Astrocyte (in vitro differentiated cells and primary cell): ENCODE data around the gene TSTD2. TPM values are rescaled to one million over a fixed set of nuclear protein-coding genes. Genes with fewer than 3 reads are reported as not detected.

Source experiments
- DNase-seq: peaks from one replicate; pipeline ENCODE4 v3.0.0-alpha.2; 2010; ENCODE audit warnings: low read depth
- FAIRE-seq: peaks from 2 replicates; lab custom pipeline; 2011; peaks lifted over from hg19 to GRCh38; lab: Jason Lieb, UNC
- H2AFZ ChIP-seq: 2 replicates; pipeline ENCODE4 v1.6.0; 2012; ENCODE audit warnings: low read depth, low read length, inconsistent platforms
- H3K27ac ChIP-seq: 2 replicates; pipeline ENCODE4 v1.5.1; 2011; ENCODE audit warnings: low read depth, low read length, inconsistent platforms
- H3K27me3 ChIP-seq: 2 replicates; pipeline ENCODE4 v1.6.0; 2011; ENCODE audit warnings: low read length, inconsistent platforms; ENCODE audit not compliant: insufficient read depth
- H3K36me3 ChIP-seq: 2 replicates; pipeline ENCODE4 v1.5.1; 2011; ENCODE audit warnings: low read length, inconsistent platforms; ENCODE audit not compliant: insufficient read depth
- H3K4me1 ChIP-seq: 2 replicates; pipeline ENCODE4 v1.5.1; 2011; ENCODE audit warnings: low read length, inconsistent platforms; ENCODE audit not compliant: insufficient read depth
- H3K4me2 ChIP-seq: 2 replicates; pipeline ENCODE4 v1.6.0; 2012; ENCODE audit warnings: low read length, inconsistent platforms
- H3K4me3 ChIP-seq: 2 replicates; pipeline ENCODE4 v1.5.1; 2011; ENCODE audit warnings: low read depth, mild to moderate bottlenecking, low read length, inconsistent platforms; ENCODE audit not compliant: insufficient read depth
- H3K79me2 ChIP-seq: 2 replicates; pipeline ENCODE4 v1.6.0; 2012; ENCODE audit warnings: mild to moderate bottlenecking, low read length, inconsistent platforms; ENCODE audit not compliant: insufficient read depth
- H3K9ac ChIP-seq: 2 replicates; pipeline ENCODE4 v1.6.0; 2012; ENCODE audit warnings: mild to moderate bottlenecking, low read length, inconsistent platforms
- H3K9me3 ChIP-seq: 2 replicates; pipeline ENCODE4 v1.5.1; 2012; ENCODE audit warnings: low read depth, mild to moderate bottlenecking, low read length, inconsistent platforms; ENCODE audit not compliant: insufficient read depth
- H4K20me1 ChIP-seq: 2 replicates; pipeline ENCODE4 v1.6.0; 2012; ENCODE audit warnings: low read length, inconsistent platforms; ENCODE audit not compliant: insufficient read depth
- H3K27ac Mint-ChIP-seq: one replicate; pipeline ENCODE4 v1.8.0; 2021; ENCODE audit warnings: mild to moderate bottlenecking, mixed read lengths; ENCODE audit not compliant: unreplicated experiment
- H3K27me3 Mint-ChIP-seq: one replicate; pipeline ENCODE4 v1.8.0; 2021; ENCODE audit warnings: low read depth, mixed read lengths; ENCODE audit not compliant: unreplicated experiment
- H3K36me3 Mint-ChIP-seq: one replicate; pipeline ENCODE4 v1.8.0; 2021; ENCODE audit warnings: low read depth, mixed read lengths; ENCODE audit not compliant: unreplicated experiment
- H3K4me1 Mint-ChIP-seq: one replicate; pipeline ENCODE4 v1.8.0; 2021; ENCODE audit warnings: low read depth, mixed read lengths; ENCODE audit not compliant: unreplicated experiment
- H3K4me3 Mint-ChIP-seq: one replicate; pipeline ENCODE4 v1.8.0; 2021; ENCODE audit warnings: mild to moderate bottlenecking, moderate library complexity, mixed read lengths; ENCODE audit not compliant: unreplicated experiment
- H3K9me3 Mint-ChIP-seq: one replicate; pipeline ENCODE4 v1.8.0; 2021; ENCODE audit warnings: mild to moderate bottlenecking, mixed read lengths; ENCODE audit not compliant: unreplicated experiment
- CTCF ChIP-seq: IDR thresholded peaks from 2 replicates; pipeline ENCODE4 v1.5.1; 2011; ENCODE audit warnings: low read depth, mild to moderate bottlenecking, inconsistent platforms, low read length, moderate library complexity; ENCODE audit not compliant: insufficient read depth
- EZH2 ChIP-seq: IDR thresholded peaks from 2 replicates; pipeline ENCODE4 v1.6.1; 2012; ENCODE audit warnings: mild to moderate bottlenecking, low read length, inconsistent platforms; ENCODE audit not compliant: insufficient read depth
- total RNA-seq: library from RNA; stranded (reverse); gene quantifications from 2 replicates; pipeline ENCODE4 v1.2.1, GENCODE V29; 2021

Gene TSTD2
- total RNA-seq, 1 donor from 2014 or later: 19.4 TPM

- FAIRE-seq (no peak), DNase-seq (no peak)
- peaks cover 4% of the 10 kb centered on the region for H3K4me1 Mint-ChIP-seq
- peaks cover 5% of the 10 kb centered on the region for H3K4me1 ChIP-seq
- no peak overlapping the region for H2AFZ ChIP-seq
- H3K4me3 Mint-ChIP-seq: no peak overlapping the region
- H4K20me1 ChIP-seq: no peaks in the 10 kb centered on the region
- H3K36me3 Mint-ChIP-seq: no peaks in the 10 kb centered on the region
- no peak overlapping the region for H3K27ac ChIP-seq
- TF ChIP-seq EZH2 (no peak), CTCF (no peak)
- no peaks in the 10 kb centered on the region for H3K9me3 Mint-ChIP-seq
- no peaks in the 10 kb centered on the region for H3K36me3 ChIP-seq
- no peak overlapping the region for H3K4me3 ChIP-seq
- no peak overlapping the region for H3K27ac Mint-ChIP-seq
- peaks cover 39% of the 10 kb centered on the region for H3K27me3 Mint-ChIP-seq
- no peak overlapping the region for H3K4me2 ChIP-seq
- no peaks in the 10 kb centered on the region for H3K79me2 ChIP-seq
- H3K27me3 ChIP-seq: peaks cover 5% of the 10 kb centered on the region
- H3K9ac ChIP-seq: no peak overlapping the region
- H3K9me3 ChIP-seq: no peaks in the 10 kb centered on the region
These were observed 75.5 kb downstream of the TSTD2 start for GRCh38 chr9:97557606-97558095.

- Histone ChIP-seq H3K79me2 (no peaks in the 10 kb centered on the region), H3K27me3 (peaks cover 2% of the 10 kb centered on the region), H3K4me1 (peaks cover 5% of the 10 kb centered on the region), H3K4me2 (no peak overlapping the region), H4K20me1 (no peaks in the 10 kb centered on the region), H3K4me3 (no peak overlapping the region), H3K9me3 (no peaks in the 10 kb centered on the region), H3K36me3 (no peaks in the 10 kb centered on the region), H2AFZ (no peak overlapping the region), H3K27ac (no peak overlapping the region), H3K9ac (no peak overlapping the region)
- DNase-seq (no peak), FAIRE-seq (no peak)
- H3K4me3 Mint-ChIP-seq: no peak overlapping the region
- H3K4me1 Mint-ChIP-seq: peaks cover 4% of the 10 kb centered on the region
- H3K36me3 Mint-ChIP-seq: no peaks in the 10 kb centered on the region
- TF ChIP-seq EZH2 (no peak), CTCF (no peak)
- H3K9me3 Mint-ChIP-seq: no peaks in the 10 kb centered on the region
- peaks cover 44% of the 10 kb centered on the region for H3K27me3 Mint-ChIP-seq
- no peak overlapping the region for H3K27ac Mint-ChIP-seq
These were observed 76.2 kb downstream of the TSTD2 start for GRCh38 chr9:97556721-97557605.
